CD14-positive monocyte (primary cell): ENCODE results near the gene VPS26B. TPM values are rescaled to one million over a fixed set of nuclear protein-coding genes. Genes with fewer than 3 reads are reported as not detected.
"Not testable (repeated sequence)": the region's sequence is repeated elsewhere in the genome, so short reads cannot be mapped to it uniquely, and the experiment has no call there.

ENCODE experiments used
- DNase-seq, 3 donors: peaks; one replicate each; pipeline ENCODE4 v3.0.0-alpha.2; 2011 to 2022
- H2AFZ ChIP-seq: 2 replicates; pipeline ENCODE4 v1.6.0; 2012; ENCODE audit warnings: mild to moderate bottlenecking, low read depth, low read length, inconsistent platforms; ENCODE audit not compliant: insufficient read depth, poor library complexity, severe bottlenecking
- H3K27ac ChIP-seq, 2 donors: 1 replicate in 1 of 2; 2 replicates in 1 of 2; pipeline ENCODE4 v1.5.1; 2012 to 2013; ENCODE audit warnings: low read length in 2 of 2, control low read depth in 1 of 2, inconsistent platforms in 1 of 2, low read depth in 1 of 2, mild to moderate bottlenecking in 1 of 2
- H3K27me3 ChIP-seq, 2 donors: one replicate each; pipeline versions ENCODE4 v1.6.0 to v1.6.1; 2011 to 2013; ENCODE audit warnings: low read length in 2 of 2; ENCODE audit not compliant: control insufficient read depth in 2 of 2, insufficient read depth in 2 of 2
- H3K36me3 ChIP-seq, 2 donors: replicated peaks in 1 of 2; 1 replicate in 1 of 2; 2 replicates in 1 of 2; pipeline versions ENCODE4 v1.5.1 to v1.6.1; 2012 to 2013; ENCODE audit warnings: low read length in 2 of 2, control low read depth in 1 of 2, inconsistent platforms in 1 of 2, mild to moderate bottlenecking in 1 of 2; ENCODE audit not compliant: insufficient read depth in 2 of 2, control insufficient read depth in 1 of 2
- H3K4me1 ChIP-seq, 2 donors: 1 replicate in 1 of 2; 2 replicates in 1 of 2; pipeline versions ENCODE4 v1.5.1 to v1.6.1; 2012 to 2013; ENCODE audit warnings: low read length in 2 of 2, control low read depth in 1 of 2, inconsistent platforms in 1 of 2, mild to moderate bottlenecking in 1 of 2, moderate library complexity in 1 of 2; ENCODE audit not compliant: insufficient read depth in 2 of 2, control insufficient read depth in 1 of 2
- H3K4me2 ChIP-seq: replicated peaks from 2 replicates; pipeline ENCODE3; 2012; ENCODE audit warnings: low read length, moderate library complexity, mild to moderate bottlenecking; ENCODE audit not compliant: poor library complexity, severe bottlenecking; ENCODE audit errors: extremely low read depth
- H3K4me3 ChIP-seq, 3 experiments: fragments of 200-600 bp in 1 of 3; sonication (generic) in 1 of 3; replicated peaks in 1 of 3; 1 replicate in 2 of 3; 2 replicates in 1 of 3; pipeline ENCODE4 v1.5.1; 2011 to 2013; ENCODE audit warnings: low read length in 3 of 3, mild to moderate bottlenecking in 3 of 3, control low read depth in 2 of 3, low read depth in 2 of 3, inconsistent platforms in 1 of 3, moderate library complexity in 1 of 3
- H3K79me2 ChIP-seq: 2 replicates; pipeline ENCODE4 v1.6.0; 2012; ENCODE audit warnings: mild to moderate bottlenecking, control low read depth, inconsistent platforms, low read length, moderate library complexity; ENCODE audit not compliant: insufficient read depth
- H3K9ac ChIP-seq: 2 replicates; pipeline ENCODE4 v1.6.0; 2017; ENCODE audit warnings: low read length, mild to moderate bottlenecking; ENCODE audit not compliant: insufficient read depth, poor library complexity, severe bottlenecking
- H3K9me3 ChIP-seq, 2 donors: replicated peaks in 1 of 2; 1 replicate in 1 of 2; 2 replicates in 1 of 2; pipeline versions ENCODE4 v1.5.1 to v1.6.1; 2012 to 2013; ENCODE audit warnings: low read length in 2 of 2, control low read depth in 1 of 2; ENCODE audit not compliant: control insufficient read depth in 1 of 2, insufficient read depth in 1 of 2
- H4K20me1 ChIP-seq: 2 replicates; pipeline ENCODE4 v1.6.0; 2012; ENCODE audit warnings: mild to moderate bottlenecking, low read length, control low read depth, moderate library complexity; ENCODE audit not compliant: insufficient read depth
- H3K27ac Mint-ChIP-seq, 7 donors: one replicate each; pipeline ENCODE4 v1.8.0; 2020; ENCODE audit warnings: mild to moderate bottlenecking in 7 of 7, mixed read lengths in 7 of 7, moderate library complexity in 6 of 7, inconsistent platforms in 2 of 7
- H3K27me3 Mint-ChIP-seq, 3 donors: one replicate each; pipeline ENCODE4 v1.8.0; 2021 to 2022; ENCODE audit warnings: low read depth in 3 of 3, mild to moderate bottlenecking in 3 of 3, mixed read lengths in 3 of 3, moderate library complexity in 3 of 3, inconsistent platforms in 1 of 3
- H3K36me3 Mint-ChIP-seq, 2 donors: one replicate each; pipeline ENCODE4 v1.8.0; 2020; ENCODE audit warnings: mixed read lengths in 2 of 2, inconsistent platforms in 1 of 2, mild to moderate bottlenecking in 1 of 2
- H3K4me1 Mint-ChIP-seq: one replicate; pipeline ENCODE4 v1.8.0; 2020; ENCODE audit warnings: mild to moderate bottlenecking, mixed read lengths
- H3K4me3 Mint-ChIP-seq, 2 donors: one replicate each; pipeline ENCODE4 v1.8.0; 2020; ENCODE audit warnings: mild to moderate bottlenecking in 2 of 2, mixed read lengths in 2 of 2, moderate library complexity in 1 of 2
- H3K9me3 Mint-ChIP-seq, 7 donors: one replicate each; pipeline ENCODE4 v1.8.0; 2020 to 2022; ENCODE audit warnings: mixed read lengths in 7 of 7, mild to moderate bottlenecking in 6 of 7, moderate library complexity in 6 of 7, inconsistent platforms in 2 of 7
- CTCF ChIP-seq: fragments of 200-600 bp; IDR thresholded peaks from one replicate; pipeline ENCODE4 v1.8.0; 2022; ENCODE audit warnings: antibody characterized with exemption, mild to moderate bottlenecking
- whole genome bisulfite sequencing: methylation state at CpG from one replicate; pipeline ENCODE4 v1.1.5; 2013; ENCODE audit warnings: missing lambda C conversion rate; ENCODE audit not compliant: insufficient coverage; 5-methylcytosine and 5-hydroxymethylcytosine counted together
- intact Hi-C, 2 donors: fragments of 100-400 bp; cut with micrococcal nuclease; formaldehyde crosslinking; loops; one replicate each; pipeline versions ENCODE4 v1.15.0 to v1.15.1; 2023
- polyA plus RNA-seq, 3 donors: library from polyadenylated mRNA; depleted of rRNA in 1 of 3; unstranded in 2 of 3; stranded (reverse) in 1 of 3; fragments of 300-500 nt in 2 of 3; fragments of >200 nt in 1 of 3; fragmentation: Illumina TruSeq in 2 of 3; gene quantifications; 1 replicate in 2 of 3; 2 replicates in 1 of 3; pipeline ENCODE4 v1.2.3, GENCODE V29; 2012 to 2021

The VPS26B gene
- polyA plus RNA-seq, 3 donors, result 30.4 to 38.4 (median 34.3) TPM

- Histone ChIP-seq H2AFZ (no peak overlapping the region), H3K4me1 (peaks cover 10 to 15% of the 10 kb centered on the region in 2 donors), H3K79me2 (no peaks in the 10 kb centered on the region), H3K27ac (no peak overlapping the region), H3K27me3 (peaks cover 56 to 77% of the 10 kb centered on the region in 2 donors), H3K4me2 (no peak overlapping the region), H4K20me1 (no peaks in the 10 kb centered on the region), H3K9ac (no peak overlapping the region), H3K9me3 (peaks cover 3 to 30% of the 10 kb centered on the region in 2 donors), H3K36me3 (no peaks in the 10 kb centered on the region), H3K4me3 (no peak overlapping the region)
- Mint-ChIP-seq H3K27ac (no peak overlapping the region), H3K4me1 (peaks cover 17% of the 10 kb centered on the region), H3K4me3 (peak overlapping the region in 1 of 2 donors; percentile 86), H3K36me3 (peaks cover 2 to 3% of the 10 kb centered on the region in 2 donors), H3K9me3 (peaks cover 0 to 19% (median 16%) of the 10 kb centered on the region in 7 donors), H3K27me3 (peaks cover 66 to 85% (median 76%) of the 10 kb centered on the region in 3 donors)
- intact Hi-C loops, result no loop called here
- TF ChIP-seq CTCF, result no peak
- DNase-seq, result no peak
- 100% methylated on average over 1 of the region's 4 CpGs for WGBS
These were observed 53.9 kb downstream of the VPS26B start for GRCh38 chr11:134278356-134278755.

- H3K4me1 Mint-ChIP-seq, H3K27ac ChIP-seq, H3K9ac ChIP-seq, H3K79me2 ChIP-seq, H3K27ac Mint-ChIP-seq, H3K36me3 Mint-ChIP-seq, H3K4me3 ChIP-seq, DNase-seq, H4K20me1 ChIP-seq, H3K36me3 ChIP-seq, H3K4me1 ChIP-seq, H2AFZ ChIP-seq, H3K4me3 Mint-ChIP-seq, H3K4me2 ChIP-seq, intact Hi-C loops: not testable (repeated sequence)
- peaks cover 0 to 16% (median 11%) of the 10 kb centered on the region in 7 donors for H3K9me3 Mint-ChIP-seq
- peaks cover 25 to 47% of the 10 kb centered on the region in 2 donors for H3K27me3 ChIP-seq
- peaks cover 3 to 20% of the 10 kb centered on the region in 2 donors for H3K9me3 ChIP-seq
- peaks cover 40 to 67% (median 62%) of the 10 kb centered on the region in 3 donors for H3K27me3 Mint-ChIP-seq
- no CpG with 5 or more reads among the region's 17 CpGs for WGBS
These were observed 57.2 kb downstream of the VPS26B start for GRCh38 chr11:134281635-134282034.
